Activated naive CD8-positive, alpha-beta T cell (primary cell): ENCODE data around the gene CDKN2A.

ENCODE experiments used
- H3K27ac Mint-ChIP-seq: one replicate; pipeline ENCODE4 v1.8.0; 2021; ENCODE audit warnings: mixed read lengths
- H3K27me3 Mint-ChIP-seq: one replicate; pipeline ENCODE4 v1.8.0; 2021; ENCODE audit warnings: mixed read lengths
- H3K36me3 Mint-ChIP-seq: one replicate; pipeline ENCODE4 v1.8.0; 2021; ENCODE audit warnings: mixed read lengths
- H3K4me1 Mint-ChIP-seq: one replicate; pipeline ENCODE4 v1.8.0; 2021; ENCODE audit warnings: low read depth, mixed read lengths
- H3K4me3 Mint-ChIP-seq: one replicate; pipeline ENCODE4 v1.8.0; 2021; ENCODE audit warnings: mild to moderate bottlenecking, mixed read lengths
- H3K9me3 Mint-ChIP-seq: one replicate; pipeline ENCODE4 v1.8.0; 2021; ENCODE audit warnings: low read depth, mixed read lengths

CDKN2A gene

DNA sequence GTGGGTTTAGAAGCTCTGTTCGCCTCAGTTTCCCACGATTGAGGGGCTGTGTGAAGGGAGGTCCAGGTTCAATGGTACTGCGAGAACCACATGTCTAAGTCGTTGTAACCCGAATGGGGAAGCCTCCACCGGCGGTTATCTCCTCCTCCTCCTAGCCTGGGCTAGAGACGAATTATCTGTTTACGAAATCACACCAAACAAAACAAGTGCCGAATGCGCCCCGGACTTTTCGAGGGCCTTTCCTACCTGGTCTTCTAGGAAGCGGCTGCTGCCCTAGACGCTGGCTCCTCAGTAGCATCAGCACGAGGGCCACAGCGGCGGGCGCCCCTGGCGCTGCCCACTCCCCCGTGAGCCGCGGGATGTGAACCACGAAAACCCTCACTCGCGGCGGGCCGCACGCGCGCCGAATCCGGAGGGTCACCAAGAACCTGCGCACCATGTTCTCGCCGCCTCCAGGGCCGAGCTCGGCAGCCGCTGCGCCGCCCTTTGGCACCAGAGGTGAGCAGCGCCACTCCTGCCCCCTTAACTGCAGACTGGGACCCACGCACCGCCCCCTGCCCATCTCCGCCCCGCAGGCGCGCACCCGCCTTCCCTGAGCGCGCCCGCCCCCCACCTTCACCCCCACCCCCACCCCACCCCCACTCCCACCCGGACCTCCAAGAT, at the start of gene CDKN2A:
CDKN2A (minus strand) TSS at position 500 of the 663 bp plus-strand sequence.
- Mint-ChIP-seq H3K4me3 (peak within 1 kb of the TSS; percentile 96), H3K36me3 (no peaks in the 10 kb centered on the region), H3K4me1 (peaks cover 9% of the 10 kb centered on the region)

DNA sequence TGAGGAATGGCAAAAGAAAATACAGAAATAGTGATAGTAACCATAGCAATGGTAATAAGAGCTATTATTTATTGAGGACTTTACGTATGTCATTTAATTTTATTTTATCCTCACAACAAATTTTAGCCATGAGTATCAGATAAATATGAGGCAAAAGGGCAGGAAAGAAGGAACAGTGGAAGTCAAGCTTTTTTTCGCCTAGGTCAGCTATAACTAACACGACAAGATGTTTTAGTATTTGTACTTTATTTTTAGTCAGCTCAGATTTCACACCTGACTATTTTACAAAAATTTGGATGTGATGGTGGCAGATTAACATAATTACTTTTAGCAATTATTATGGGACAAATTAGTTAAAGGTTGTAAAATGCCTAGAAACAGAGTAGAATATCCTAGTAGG, 49.7 kb upstream of the CDKN2A start:
- Mint-ChIP-seq H3K4me3 (no peak overlapping the region), H3K27ac (no peak overlapping the region), H3K4me1 (peaks cover 43% of the 10 kb centered on the region), H3K9me3 (no peaks in the 10 kb centered on the region), H3K27me3 (no peaks in the 10 kb centered on the region), H3K36me3 (no peaks in the 10 kb centered on the region)

More for the DNA sequence above, at the start of gene CDKN2A:
- Mint-ChIP-seq H3K27me3 (peaks cover 24% of the 10 kb centered on the region), H3K27ac (peak within 1 kb of the TSS; percentile 54), H3K9me3 (no peaks in the 10 kb centered on the region)

DNA sequence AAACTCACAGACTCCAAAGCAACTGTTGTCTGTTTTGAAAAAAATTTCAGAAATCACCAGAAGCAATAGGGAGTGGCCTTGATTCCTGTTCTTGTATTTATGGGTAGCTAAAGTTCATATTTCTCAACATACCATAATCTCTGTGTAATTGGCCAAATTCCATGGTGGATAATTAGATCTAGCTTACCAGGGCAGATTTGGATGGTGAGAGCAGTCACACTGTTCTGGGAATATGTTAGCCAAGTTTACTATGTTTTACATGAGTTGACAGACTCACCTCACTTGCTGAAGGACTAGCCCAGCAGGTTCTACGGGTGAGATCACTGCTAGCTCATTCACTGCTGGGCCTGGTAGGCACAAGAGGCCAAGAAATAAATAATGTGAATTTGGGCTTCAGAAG, 47.6 kb upstream of the CDKN2A start:
- H3K27me3 Mint-ChIP-seq, result no peaks in the 10 kb centered on the region
- no peak overlapping the region for H3K4me3 Mint-ChIP-seq
- no peaks in the 10 kb centered on the region for H3K9me3 Mint-ChIP-seq
- H3K4me1 Mint-ChIP-seq, result peaks cover 39% of the 10 kb centered on the region
- no peaks in the 10 kb centered on the region for H3K36me3 Mint-ChIP-seq
- no peak overlapping the region for H3K27ac Mint-ChIP-seq

DNA sequence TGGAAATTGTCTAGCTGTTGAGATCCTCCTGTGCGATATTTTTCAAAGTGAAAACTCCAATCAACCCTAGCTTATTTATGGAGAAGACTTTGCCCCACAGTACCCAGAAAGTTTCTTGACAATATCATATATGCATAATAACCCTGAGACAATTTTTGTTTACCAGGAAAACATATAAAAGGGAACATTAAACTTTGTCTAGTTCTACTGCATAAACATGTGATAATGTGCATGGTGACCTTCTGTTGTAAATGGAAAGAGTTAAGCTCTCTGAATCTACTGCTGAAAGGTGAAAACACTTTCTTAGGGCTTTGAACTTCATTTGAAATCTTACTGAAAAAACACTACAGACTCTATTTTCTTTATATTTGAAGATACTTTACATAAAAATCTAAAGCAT, 47.2 kb upstream of the CDKN2A start:
- Mint-ChIP-seq H3K27me3 (no peaks in the 10 kb centered on the region), H3K9me3 (no peaks in the 10 kb centered on the region), H3K4me1 (peaks cover 35% of the 10 kb centered on the region), H3K36me3 (no peaks in the 10 kb centered on the region), H3K27ac (no peak overlapping the region), H3K4me3 (no peak overlapping the region)

DNA sequence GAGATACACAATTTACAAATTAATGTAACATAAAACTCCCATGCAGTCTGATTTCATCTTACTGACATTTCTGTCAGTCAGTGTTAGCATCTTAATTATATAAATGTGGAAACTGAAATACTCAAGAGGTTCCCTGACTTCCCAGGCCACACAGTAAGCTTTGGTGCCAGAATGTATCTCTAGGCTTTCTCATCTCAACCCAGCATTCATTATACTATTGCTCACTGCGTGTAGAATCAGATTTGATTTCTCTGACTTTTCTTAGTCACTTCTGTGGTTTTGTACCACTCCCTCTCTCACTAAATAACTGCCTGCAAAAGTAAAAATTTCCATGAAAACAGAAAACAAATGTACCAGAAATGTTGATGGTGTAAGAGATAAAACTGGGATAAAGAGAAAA, 46.6 kb upstream of the CDKN2A start:
- no peaks in the 10 kb centered on the region for H3K9me3 Mint-ChIP-seq

DNA sequence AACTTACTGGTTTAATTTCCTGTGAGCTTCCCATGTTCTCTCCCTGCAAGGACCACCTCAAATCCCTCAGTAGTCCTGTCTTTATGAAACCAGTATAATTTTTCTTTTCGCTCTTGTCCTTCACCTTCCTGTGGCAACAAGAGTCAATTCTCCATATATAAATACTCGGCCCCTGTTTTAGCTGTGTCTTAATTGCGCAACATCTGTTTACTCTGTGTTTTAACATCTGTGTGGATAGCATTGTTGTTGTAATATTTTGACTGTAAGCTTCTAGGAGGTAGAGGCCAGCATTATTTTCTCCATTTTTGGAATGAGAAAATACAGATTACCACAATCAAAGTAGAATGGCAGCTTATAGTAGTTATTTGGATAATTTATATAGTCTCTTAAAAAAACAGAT, 45.1 kb upstream of the CDKN2A start:
- Mint-ChIP-seq H3K27me3 (no peaks in the 10 kb centered on the region), H3K27ac (no peak overlapping the region), H3K9me3 (no peaks in the 10 kb centered on the region)

More for the DNA sequence above, 46.6 kb upstream of the CDKN2A start:
- Mint-ChIP-seq H3K4me3 (no peak overlapping the region), H3K4me1 (peaks cover 33% of the 10 kb centered on the region), H3K36me3 (no peaks in the 10 kb centered on the region), H3K27ac (no peak overlapping the region), H3K27me3 (no peaks in the 10 kb centered on the region)

DNA sequence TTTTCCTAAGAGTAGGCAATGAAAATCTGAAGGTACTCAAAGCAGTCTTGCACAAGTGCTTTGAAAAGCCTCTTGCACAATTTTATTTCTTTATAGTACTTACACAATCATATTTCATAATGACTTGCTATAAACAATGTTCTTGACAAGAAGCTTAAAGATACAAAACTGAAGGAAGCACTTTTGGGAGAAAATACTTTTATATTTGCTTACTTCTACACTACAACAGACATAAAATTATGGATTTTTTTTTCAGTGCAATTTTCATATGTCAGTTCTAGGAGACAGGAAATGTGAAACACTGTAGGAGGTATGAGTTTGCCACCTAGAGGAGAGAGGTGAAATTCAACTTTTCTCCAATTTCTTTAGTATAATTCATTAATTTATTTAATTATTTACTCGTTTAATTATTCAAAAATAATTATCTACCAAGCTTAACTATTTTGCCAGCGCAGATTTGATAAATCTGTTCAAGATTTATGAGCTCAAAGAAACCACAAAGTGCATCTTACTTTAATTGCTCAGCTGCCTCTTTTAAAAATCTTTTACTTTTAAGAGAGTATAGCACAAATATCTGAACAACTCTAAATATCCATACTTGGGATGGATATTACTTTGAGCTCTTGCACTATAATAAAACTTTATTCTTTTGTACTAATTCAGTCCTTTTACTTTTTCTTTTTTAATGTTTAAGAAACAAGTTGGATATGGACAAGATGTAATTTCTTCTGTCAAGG, 43.9 kb upstream of the CDKN2A start:
- Mint-ChIP-seq H3K27me3 (no peaks in the 10 kb centered on the region), H3K36me3 (no peaks in the 10 kb centered on the region)

More for the DNA sequence above, 45.1 kb upstream of the CDKN2A start:
- H3K36me3 Mint-ChIP-seq, result no peaks in the 10 kb centered on the region
- H3K4me1 Mint-ChIP-seq, result peaks cover 24% of the 10 kb centered on the region
- H3K4me3 Mint-ChIP-seq, result no peak overlapping the region

DNA sequence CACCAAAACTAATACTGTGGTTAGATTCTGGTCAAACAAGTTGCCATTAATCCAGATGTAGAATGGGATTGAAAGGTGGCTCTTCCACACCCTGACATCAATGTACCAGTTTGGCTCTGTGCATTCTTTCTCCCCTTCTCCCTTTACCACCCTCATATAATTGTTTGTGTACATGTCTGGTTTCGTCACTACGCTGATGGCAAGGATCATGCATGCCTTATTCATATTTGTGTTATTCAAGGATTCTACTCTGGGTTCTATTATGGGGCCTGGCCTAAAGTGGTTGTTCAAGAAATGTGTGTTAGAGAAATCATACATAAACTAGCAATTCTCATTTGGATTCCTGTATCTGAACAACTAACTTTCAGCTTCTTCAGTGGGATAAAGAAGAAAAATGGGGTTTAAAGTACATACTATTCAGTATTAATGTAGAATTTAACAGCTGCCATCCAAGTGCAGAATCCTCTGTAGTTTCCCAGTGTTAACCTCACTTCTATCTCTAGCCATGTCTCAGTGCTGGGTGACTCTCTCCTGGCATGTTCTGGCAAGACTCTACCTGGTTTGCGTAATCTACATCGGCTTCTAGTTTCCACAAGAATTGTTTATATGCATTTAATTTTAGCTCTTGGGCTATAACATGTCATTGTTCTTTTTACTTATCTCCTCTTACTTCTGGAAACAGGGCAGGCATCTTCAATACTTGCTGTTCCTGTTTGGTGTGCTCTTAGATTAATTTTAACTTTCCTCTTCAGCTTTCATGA, 42.9 kb upstream of the CDKN2A start:
- Mint-ChIP-seq H3K27ac (no peak overlapping the region), H3K36me3 (no peaks in the 10 kb centered on the region)

More for the DNA sequence above, 43.9 kb upstream of the CDKN2A start:
- H3K4me3 Mint-ChIP-seq, result no peak overlapping the region
- H3K4me1 Mint-ChIP-seq, result peaks cover 24% of the 10 kb centered on the region
- no peaks in the 10 kb centered on the region for H3K9me3 Mint-ChIP-seq
- no peak overlapping the region for H3K27ac Mint-ChIP-seq

DNA sequence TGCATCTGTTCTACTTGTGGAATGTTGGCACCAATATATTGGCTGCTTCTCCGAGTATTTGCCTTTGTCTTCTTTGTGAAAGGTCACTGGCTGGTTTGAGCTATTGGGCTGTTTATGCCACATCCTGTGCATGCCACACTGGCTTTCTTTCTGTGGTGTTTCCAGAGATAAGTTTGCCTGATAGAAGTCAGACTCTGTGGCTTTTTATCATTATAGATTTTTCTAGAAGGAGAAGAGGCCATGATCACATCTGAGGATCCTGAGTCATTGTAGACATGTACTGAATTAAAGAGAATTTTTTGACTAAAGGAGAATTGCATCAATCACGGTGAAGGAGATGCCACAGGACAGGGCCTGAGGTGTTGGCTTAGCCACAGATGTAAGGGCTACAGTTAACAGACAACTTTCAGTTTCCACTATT, 41.4 kb upstream of the CDKN2A start:
- H3K27ac Mint-ChIP-seq, result no peak overlapping the region
- H3K4me3 Mint-ChIP-seq, result no peak overlapping the region
- H3K27me3 Mint-ChIP-seq, result no peaks in the 10 kb centered on the region
- H3K9me3 Mint-ChIP-seq, result no peaks in the 10 kb centered on the region
- no peaks in the 10 kb centered on the region for H3K36me3 Mint-ChIP-seq
- H3K4me1 Mint-ChIP-seq, result peaks cover 14% of the 10 kb centered on the region

More for the DNA sequence above, 42.9 kb upstream of the CDKN2A start:
- Mint-ChIP-seq H3K9me3 (no peaks in the 10 kb centered on the region), H3K4me1 (peaks cover 24% of the 10 kb centered on the region), H3K4me3 (no peak overlapping the region), H3K27me3 (no peaks in the 10 kb centered on the region)

DNA sequence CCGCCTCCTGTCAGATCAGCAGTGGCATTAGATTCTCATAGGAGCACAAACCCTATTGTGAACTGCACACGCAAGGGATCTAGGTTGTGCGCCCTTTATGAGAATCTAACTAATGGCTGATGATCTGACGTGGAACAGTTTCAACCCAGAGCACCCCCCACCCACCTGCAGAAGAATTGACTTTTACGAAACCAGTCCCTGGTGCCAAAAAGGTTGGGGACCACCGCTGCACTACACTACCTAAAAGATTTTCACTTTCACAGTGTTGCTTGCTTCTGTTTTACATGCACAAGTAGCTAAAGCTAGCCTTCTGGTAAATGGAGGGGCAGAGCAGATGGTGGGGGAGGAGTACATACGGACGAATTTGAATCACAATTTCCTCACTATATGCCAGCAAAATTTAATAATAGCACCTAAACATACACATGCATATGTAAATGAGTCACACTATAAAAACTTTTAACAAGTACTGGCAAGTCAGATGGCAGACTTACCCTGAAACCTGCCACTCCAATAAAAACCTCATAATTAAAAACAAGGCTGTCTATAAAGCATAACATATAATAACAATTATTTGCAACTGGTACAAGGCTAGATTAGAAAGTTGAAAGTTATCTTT, 38.9 kb upstream of the CDKN2A start:
- Mint-ChIP-seq H3K9me3 (no peaks in the 10 kb centered on the region), H3K36me3 (no peaks in the 10 kb centered on the region), H3K27ac (no peak overlapping the region), H3K27me3 (no peaks in the 10 kb centered on the region), H3K4me1 (peaks cover 10% of the 10 kb centered on the region), H3K4me3 (no peak overlapping the region)

DNA sequence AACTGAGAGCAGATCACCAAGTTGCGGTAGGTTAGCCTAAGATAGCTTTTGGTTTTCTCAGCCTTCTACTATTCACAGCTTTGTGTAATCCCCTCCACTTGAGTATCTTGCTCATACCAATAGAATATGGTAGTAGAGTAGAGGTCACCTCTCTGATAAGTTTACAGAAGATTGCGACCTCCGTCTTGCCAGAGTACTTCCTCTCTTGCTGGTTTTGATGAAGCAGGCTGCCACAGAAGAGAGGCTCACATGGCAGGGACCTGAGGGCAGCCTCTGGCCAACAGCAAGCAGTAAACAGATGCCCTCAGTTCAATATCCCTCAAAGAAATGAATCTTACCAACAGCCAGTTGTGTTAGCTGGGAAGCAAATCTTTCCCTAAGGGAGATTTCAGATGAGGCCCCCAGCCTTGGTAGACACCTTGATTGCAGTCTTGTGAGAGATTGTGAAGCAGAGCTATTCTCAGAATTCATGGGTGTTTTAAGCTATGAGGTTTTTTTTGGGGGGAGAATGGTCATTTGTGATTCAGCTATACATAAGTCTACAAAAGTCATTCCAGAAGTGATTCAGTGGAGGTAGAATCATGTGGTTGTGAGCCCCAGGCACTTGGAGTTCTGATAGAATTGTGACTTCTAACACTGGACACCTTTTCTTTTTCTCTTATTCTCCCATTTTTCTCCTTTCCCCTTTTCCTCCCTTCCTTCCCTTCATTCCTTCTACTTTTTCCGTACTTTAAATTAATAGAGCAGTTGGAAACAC, 37.6 kb upstream of the CDKN2A start:
- H3K4me1 Mint-ChIP-seq, result peaks cover 7% of the 10 kb centered on the region
- no peaks in the 10 kb centered on the region for H3K27me3 Mint-ChIP-seq
- H3K4me3 Mint-ChIP-seq, result no peak overlapping the region
- H3K9me3 Mint-ChIP-seq, result no peaks in the 10 kb centered on the region
- no peak overlapping the region for H3K27ac Mint-ChIP-seq
- no peaks in the 10 kb centered on the region for H3K36me3 Mint-ChIP-seq

DNA sequence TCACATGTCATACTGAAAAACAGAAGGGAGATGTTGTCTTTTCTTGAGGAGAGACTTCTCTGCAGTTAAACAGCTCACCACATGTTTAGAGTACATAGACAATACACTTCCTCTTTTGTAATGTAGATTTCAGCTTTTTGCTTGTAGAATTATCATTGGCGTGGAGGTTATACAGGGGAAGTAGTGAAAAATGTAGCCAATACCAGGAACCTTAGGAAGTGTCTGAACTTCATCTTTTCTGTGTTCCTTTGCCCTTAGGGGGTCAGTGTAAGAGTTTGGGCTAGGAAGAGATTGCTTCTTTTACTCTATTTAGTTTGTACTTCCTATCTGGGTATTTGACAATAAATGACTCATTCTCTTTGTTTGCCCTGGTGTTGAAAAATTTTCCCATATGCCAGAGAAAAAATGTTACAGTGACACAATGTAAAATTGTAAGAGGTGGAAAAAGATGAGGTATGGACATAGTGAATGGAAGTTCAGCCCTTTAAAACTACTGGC, 36.0 kb upstream of the CDKN2A start:
- Mint-ChIP-seq H3K4me3 (no peak overlapping the region), H3K27ac (no peak overlapping the region), H3K36me3 (no peaks in the 10 kb centered on the region), H3K27me3 (no peaks in the 10 kb centered on the region), H3K4me1 (no peaks in the 10 kb centered on the region), H3K9me3 (no peaks in the 10 kb centered on the region)

DNA sequence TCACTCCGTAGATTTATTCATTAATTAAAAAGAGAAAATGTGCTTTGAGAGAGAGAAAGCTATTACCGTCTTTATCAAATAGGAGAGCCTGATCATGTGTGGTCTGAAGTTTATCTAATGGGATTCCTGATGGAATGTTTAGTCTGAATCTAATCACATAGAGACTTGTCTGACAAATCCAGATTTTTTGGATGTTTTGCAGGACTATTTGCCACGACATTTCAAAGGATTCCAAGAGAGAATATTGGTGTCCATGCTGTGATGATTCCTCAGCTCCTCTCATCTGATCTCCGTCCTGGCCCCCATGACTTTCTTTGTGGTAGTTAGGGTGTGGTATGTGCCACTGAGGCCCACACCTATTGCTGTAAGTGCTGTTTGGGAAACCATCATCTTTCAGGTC, 35.0 kb upstream of the CDKN2A start:
- Mint-ChIP-seq H3K4me3 (no peak overlapping the region), H3K27me3 (no peaks in the 10 kb centered on the region), H3K4me1 (no peaks in the 10 kb centered on the region), H3K9me3 (no peaks in the 10 kb centered on the region), H3K27ac (no peak overlapping the region), H3K36me3 (no peaks in the 10 kb centered on the region)

DNA sequence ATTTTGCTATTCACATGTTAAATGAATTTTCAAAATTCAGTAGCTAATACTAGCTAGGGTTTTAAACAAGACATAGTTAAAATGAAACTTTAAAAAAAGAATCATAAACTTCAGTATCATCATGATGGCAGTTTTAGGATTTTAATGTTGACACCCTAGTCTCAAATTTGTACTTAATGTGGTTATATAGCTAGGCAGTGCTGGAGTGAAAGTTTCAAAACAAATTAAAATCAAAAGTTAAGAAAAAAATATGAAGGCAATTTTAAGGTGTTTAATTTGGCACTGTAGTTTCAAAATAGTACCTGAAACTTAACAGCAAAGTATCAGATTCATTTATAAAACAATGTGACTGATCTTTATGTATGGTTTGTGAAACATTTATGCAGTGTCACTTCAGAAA, 34.2 kb upstream of the CDKN2A start:
- Mint-ChIP-seq H3K4me3 (no peak overlapping the region), H3K36me3 (no peaks in the 10 kb centered on the region), H3K27ac (no peak overlapping the region), H3K27me3 (no peaks in the 10 kb centered on the region), H3K9me3 (no peaks in the 10 kb centered on the region), H3K4me1 (no peaks in the 10 kb centered on the region)
